HepG2 (cell line): Measurements from ENCODE around the gene IFI35. TPM values are rescaled to one million over a fixed set of nuclear protein-coding genes. Genes with fewer than 3 reads are reported as not detected.

Source experiments
- ATAC-seq: fragments of 200-7000 bp; cut with Tn5 transposase; 3 replicates; pipeline ENCODE4 v1.9.1; 2020; ENCODE audit warnings: mild to moderate bottlenecking, moderate library complexity
- BruUV-seq: library from RNA; stranded (reverse); fragments of 400-500 nt; replicated peaks from 2 replicates; lab custom pipeline; 2021; lab: Mats Ljungman, UMichigan
- CTCF ChIA-PET: fragments of 300-600 bp; formaldehyde crosslinking; extraction: SDS; loops from one replicate; lab custom pipeline; 2021; ENCODE audit warnings: low total read pairs, inconsistent platforms, low intra/inter-chr PET ratio; lab: Yijun Ruan, JAX
- POLR2A ChIA-PET: fragments of 350-600 bp; sonication (Branson Sonifier 250); formaldehyde crosslinking; loops from one replicate; lab custom pipeline; 2020; ENCODE audit warnings: antibody characterized with exemption, inconsistent platforms; lab: Yijun Ruan, JAX
- DNase-seq: peaks from one replicate; pipeline ENCODE4 v3.0.0-alpha.2; 2015; ENCODE audit warnings: low spot score
- FAIRE-seq: peaks from 3 replicates; lab custom pipeline; 2011; peaks lifted over from hg19 to GRCh38; lab: Jason Lieb, UNC
- H2AFZ ChIP-seq: one replicate; pipeline ENCODE4 v1.6.1; 2011; ENCODE audit warnings: low read length, inconsistent platforms
- H3K27ac ChIP-seq: fragments of 300-600 bp; 3 replicates; pipeline ENCODE4 v1.8.0; 2011; ENCODE audit warnings: mixed run types, mild to moderate bottlenecking, mixed read lengths, low read length, inconsistent platforms; ENCODE audit not compliant: insufficient read depth; ENCODE audit errors: extremely low read length
- H3K27me3 ChIP-seq, 2 experiments: fragments of 200-600 bp in 1 of 2; 2 replicates in 1 of 2; 3 replicates in 1 of 2; pipeline versions ENCODE4 v1.6.0 to v1.8.0; 2011; ENCODE audit warnings: low read length in 2 of 2, mild to moderate bottlenecking in 2 of 2, moderate library complexity in 2 of 2, inconsistent platforms in 1 of 2; ENCODE audit not compliant: insufficient read depth in 2 of 2, control insufficient read depth in 1 of 2
- H3K36me3 ChIP-seq, 2 experiments: fragments of 200-600 bp in 1 of 2; replicated peaks in 1 of 2; 2 replicates in 1 of 2; 3 replicates in 1 of 2; pipeline versions ENCODE4 v1.5.1 to v1.8.0; 2011; ENCODE audit warnings: low read length in 2 of 2, inconsistent platforms in 1 of 2; ENCODE audit not compliant: insufficient read depth in 2 of 2, control insufficient read depth in 1 of 2
- H3K4me1 ChIP-seq: 2 replicates; pipeline ENCODE4 v1.5.1; 2012; ENCODE audit warnings: low read length, inconsistent platforms; ENCODE audit not compliant: insufficient read depth
- H3K4me2 ChIP-seq: 2 replicates; pipeline ENCODE4 v1.6.0; 2011; ENCODE audit warnings: low read depth, low read length, inconsistent platforms
- H3K4me3 ChIP-seq, 3 experiments: fragments of 200-600 bp in 1 of 3; sonication (generic), shearing (Covaris generic) in 1 of 3; replicated peaks in 1 of 3; 2 replicates each; pipeline ENCODE4 v1.5.1; 2011 to 2016; ENCODE audit warnings: low read length in 3 of 3, inconsistent platforms in 2 of 3, low read depth in 2 of 3, mild to moderate bottlenecking in 2 of 3, control low read depth in 1 of 3, mixed read lengths in 1 of 3; ENCODE audit not compliant: insufficient read depth in 1 of 3
- H3K79me2 ChIP-seq: one replicate; pipeline ENCODE4 v1.6.1; 2011; ENCODE audit warnings: low read length, inconsistent platforms; ENCODE audit not compliant: insufficient read depth
- H3K9ac ChIP-seq: 2 replicates; pipeline ENCODE4 v1.6.0; 2011; ENCODE audit warnings: mild to moderate bottlenecking, low read depth, low read length, inconsistent platforms; ENCODE audit not compliant: insufficient read depth
- H3K9me3 ChIP-seq: 2 replicates; pipeline ENCODE4 v1.5.1; 2012; ENCODE audit warnings: mild to moderate bottlenecking, low read length
- H4K20me1 ChIP-seq: 2 replicates; pipeline ENCODE4 v1.6.0; 2011; ENCODE audit warnings: inconsistent platforms, mild to moderate bottlenecking, low read length, moderate library complexity; ENCODE audit not compliant: insufficient read depth
- ARNT ChIP-seq: fragments of 450-650 bp; IDR thresholded peaks from 2 replicates; pipeline ENCODE4 v1.6.1; 2017
- CCAR2 ChIP-seq: fragments of 200-400 bp; formaldehyde crosslinking; optimal IDR thresholded peaks from 2 replicates; pipeline ENCODE3; 2018; ENCODE audit warnings: low read depth, mild to moderate bottlenecking, low read length, moderate library complexity
- DNMT1 ChIP-seq: sonication (generic); formaldehyde crosslinking; IDR thresholded peaks from 2 replicates; pipeline ENCODE4 v1.5.1; 2020; ENCODE audit warnings: mild to moderate bottlenecking, missing genetic modification reagents
- KLF9 ChIP-seq: IDR thresholded peaks from 2 replicates; pipeline ENCODE4 v1.6.1; 2016; ENCODE audit warnings: low read depth
- NBN ChIP-seq: fragments of 450-650 bp; conservative IDR thresholded peaks from 2 replicates; pipeline ENCODE4 v1.6.1; 2017
- NFKBIZ ChIP-seq: IDR thresholded peaks from 2 replicates; pipeline ENCODE4 v1.6.1; 2018; ENCODE audit warnings: missing genetic modification reagents, missing compliant biosample characterization
- POLR2AphosphoS2 ChIP-seq: IDR thresholded peaks from 2 replicates; pipeline ENCODE4 v1.6.1; 2011; ENCODE audit warnings: low read depth, low read length, improper control_type of control experiment
- POLR2G ChIP-seq: fragments of 200-400 bp; formaldehyde crosslinking; IDR thresholded peaks from 2 replicates; pipeline ENCODE4 v1.6.1; 2018; ENCODE audit warnings: mild to moderate bottlenecking, low read depth, low read length, moderate library complexity
- RBM22 ChIP-seq: fragments of 200-400 bp; formaldehyde crosslinking; optimal IDR thresholded peaks from 2 replicates; pipeline ENCODE3; 2017; ENCODE audit warnings: mild to moderate bottlenecking, low read length, moderate library complexity
- SMAD3 ChIP-seq: sonication (generic); formaldehyde crosslinking; IDR thresholded peaks from 2 replicates; pipeline ENCODE4 v1.4.0; 2020; ENCODE audit warnings: missing genetic modification reagents
- SPEN ChIP-seq: sonication (generic); formaldehyde crosslinking; IDR thresholded peaks from 2 replicates; pipeline ENCODE4 v1.5.1; 2020; ENCODE audit warnings: low read depth, mild to moderate bottlenecking, missing genetic modification reagents
- TCF7 ChIP-seq: sonication (generic); IDR thresholded peaks from 2 replicates; pipeline ENCODE4 v1.6.1; 2016; ENCODE audit warnings: antibody characterized with exemption, low read depth
- YEATS4 ChIP-seq: sonication (generic); formaldehyde crosslinking; IDR thresholded peaks from 2 replicates; pipeline ENCODE4 v1.4.0; 2020; ENCODE audit warnings: missing genetic modification reagents, borderline replicate concordance
- ZNF382 ChIP-seq: sonication (generic); formaldehyde crosslinking; IDR thresholded peaks from 2 replicates; pipeline ENCODE4 v1.5.0; 2020; ENCODE audit warnings: missing genetic modification reagents, mild to moderate bottlenecking, borderline replicate concordance
- WGBS: methylation state at CpG from one replicate; pipeline ENCODE4 v1.1.6; 2017; ENCODE audit warnings: low lambda C conversion rate; 5-methylcytosine and 5-hydroxymethylcytosine counted together
- in situ Hi-C: cut with HindIII; loops from 2 replicates; pipeline ENCODE4 v1.10.0; 2017; ENCODE audit warnings: low pct_unique_long_range_greater_than_20kb; ENCODE audit not compliant: extremely low pct_ligation_motif_present
- intact Hi-C: fragments of 100-400 bp; cut with micrococcal nuclease; formaldehyde crosslinking; loops from one replicate; pipeline ENCODE4 v1.10.0; 2022; ENCODE audit not compliant: unreplicated experiment
- polyA plus RNA-seq, 8 experiments: library from polyadenylated mRNA; depleted of rRNA in 3 of 8; stranded (reverse) in 7 of 8; unstranded in 1 of 8; fragments of >200 nt; fragmentation: Illumina TruSeq in 4 of 8; extraction: Trizol in 4 of 8; gene quantifications; 2 replicates each; pipeline versions ENCODE4 v1.2.1 to v1.2.3, GENCODE V29; 2011 to 2016; ENCODE audit warnings: low read depth in 4 of 8, missing spikeins in 1 of 8, mixed read lengths in 1 of 8; ENCODE audit not compliant: insufficient read depth in 1 of 8
- total RNA-seq, 5 experiments: library from RNA; depleted of rRNA; stranded (reverse); fragments of >200 nt; fragmentation: Illumina TruSeq; extraction: Trizol; gene quantifications; 2 replicates each; pipeline ENCODE4 v1.2.3, GENCODE V29; 2016; ENCODE audit warnings: low read depth in 1 of 5
- TF ChIP-seq, protein P1 (sequence below), 2 experiments: sonication (generic) in 1 of 2; formaldehyde crosslinking in 1 of 2; IDR thresholded peaks; 2 replicates each; pipeline versions ENCODE4 v1.4.0 to v1.6.1; 2016 to 2020; ENCODE audit warnings: borderline replicate concordance in 1 of 2, low read depth in 1 of 2, mild to moderate bottlenecking in 1 of 2, missing genetic modification reagents in 1 of 2
- TF ChIP-seq, protein P2 (sequence below): sonication (generic); formaldehyde crosslinking; conservative IDR thresholded peaks from 2 replicates; pipeline ENCODE4 v1.4.0; 2020; ENCODE audit warnings: missing genetic modification reagents
- TF ChIP-seq, protein P3 (sequence below): sonication (generic); formaldehyde crosslinking; conservative IDR thresholded peaks from 2 replicates; pipeline ENCODE4 v1.8.1; 2023; ENCODE audit warnings: missing genetic modification reagents

Gene IFI35
- total and polyA plus RNA-seq, 2 of the 13 experiments (the other 11 are each of a cell fraction or from before 2014, with no cell fraction given) = 28.9 to 38.1 TPM

DNA sequence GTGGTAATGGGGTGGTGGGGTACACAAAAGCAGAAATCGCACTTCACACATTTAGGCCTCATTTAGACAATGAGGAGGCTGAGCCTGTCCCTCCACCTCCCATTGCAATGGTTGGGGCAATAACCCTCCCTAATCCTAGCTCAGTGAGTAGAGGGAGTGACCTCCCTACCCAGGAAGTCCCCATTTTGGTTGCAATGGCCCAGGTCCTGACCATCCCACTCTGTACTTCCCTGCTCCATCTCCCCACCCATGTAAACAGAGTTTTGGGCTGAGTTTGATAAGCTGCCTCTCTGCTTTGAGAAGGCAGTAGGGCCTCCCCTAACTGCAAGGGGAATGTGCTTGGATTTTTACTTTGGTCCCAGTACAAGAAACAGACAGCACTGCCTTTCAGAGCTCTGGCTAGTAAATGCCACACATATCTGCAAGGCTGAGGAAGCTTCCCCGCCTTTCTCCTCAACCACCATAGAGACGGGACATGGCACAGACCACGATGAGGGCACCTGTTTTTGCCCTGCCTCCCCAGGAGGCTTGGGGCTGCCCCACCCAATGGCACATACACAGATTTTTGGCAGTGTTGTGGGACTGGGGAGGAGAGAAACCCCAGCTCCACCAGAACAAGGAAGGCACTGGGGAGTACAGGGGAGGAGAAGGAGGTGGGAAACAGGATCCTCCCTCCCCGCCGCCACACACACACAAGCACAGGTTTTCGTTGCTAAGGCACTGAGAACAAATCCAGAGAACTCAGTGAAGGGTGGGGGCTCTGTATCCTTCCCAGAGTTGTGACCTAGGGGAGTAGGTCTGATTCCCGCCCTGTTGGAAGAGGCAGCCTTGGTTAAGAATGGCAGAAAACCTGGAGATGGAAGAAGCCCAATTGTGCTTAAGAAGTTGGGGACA, 8.3 kb downstream of the IFI35 start:
- ChIA-PET CTCF (no interaction called here), POLR2A (interaction anchor here (1.4 to 2.0 kb wide), 2 partner anchors 17 to 301 kb away, joined by 6 to 10 read pairs; partner anchors contain the start of gene RPL27)
- H3K9me3 ChIP-seq = no peaks in the 10 kb centered on the region
- BruUV-seq = TSS peak; percentile 23
- H3K4me3 ChIP-seq = no peak overlapping the region
- no peak overlapping the region for H3K4me2 ChIP-seq
- intact Hi-C loops = no loop called here
- no peaks in the 10 kb centered on the region for H3K27me3 ChIP-seq
- no peaks in the 10 kb centered on the region for H4K20me1 ChIP-seq
- H3K79me2 ChIP-seq = peaks cover 9% of the 10 kb centered on the region
- no peak overlapping the region for H2AFZ ChIP-seq
- peaks cover 70% of the 10 kb centered on the region for H3K4me1 ChIP-seq
- no peak for DNase-seq
- peaks cover 31 to 62% of the 10 kb centered on the region in 2 experiments for H3K36me3 ChIP-seq
- H3K27ac ChIP-seq = peak overlapping the region; percentile 25
- no peak for FAIRE-seq
- in situ Hi-C loops = no loop called here
- H3K9ac ChIP-seq = no peak overlapping the region
- WGBS = 91% methylated on average over 8 of the region's 8 CpGs
- no peak for ATAC-seq
- TF ChIP-seq TCF7 (no peak), POLR2G (0 out of 2 replicates have a peak, but pooled peaks have one; percentile 20), NBN (no peak), SPEN (CRISPR knock-in tag) (0 out of 2 replicates have a peak, but pooled peaks have one; percentile 9), SMAD3 (no peak), RBM22 (peak; percentile 12), POLR2AphosphoS2 (no peak), NFKBIZ (CRISPR knock-in tag) (no peak), DNMT1 (CRISPR knock-in tag) (no peak), YEATS4 (CRISPR knock-in tag) (no peak), ZNF382 (CRISPR knock-in tag) (no peak), ARNT (no peak), CCAR2 (no peak), KLF9 (CRISPR knock-in tag) (no peak)
- TF ChIP-seq, protein P1, sequence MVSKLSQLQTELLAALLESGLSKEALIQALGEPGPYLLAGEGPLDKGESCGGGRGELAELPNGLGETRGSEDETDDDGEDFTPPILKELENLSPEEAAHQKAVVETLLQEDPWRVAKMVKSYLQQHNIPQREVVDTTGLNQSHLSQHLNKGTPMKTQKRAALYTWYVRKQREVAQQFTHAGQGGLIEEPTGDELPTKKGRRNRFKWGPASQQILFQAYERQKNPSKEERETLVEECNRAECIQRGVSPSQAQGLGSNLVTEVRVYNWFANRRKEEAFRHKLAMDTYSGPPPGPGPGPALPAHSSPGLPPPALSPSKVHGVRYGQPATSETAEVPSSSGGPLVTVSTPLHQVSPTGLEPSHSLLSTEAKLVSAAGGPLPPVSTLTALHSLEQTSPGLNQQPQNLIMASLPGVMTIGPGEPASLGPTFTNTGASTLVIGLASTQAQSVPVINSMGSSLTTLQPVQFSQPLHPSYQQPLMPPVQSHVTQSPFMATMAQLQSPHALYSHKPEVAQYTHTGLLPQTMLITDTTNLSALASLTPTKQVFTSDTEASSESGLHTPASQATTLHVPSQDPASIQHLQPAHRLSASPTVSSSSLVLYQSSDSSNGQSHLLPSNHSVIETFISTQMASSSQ (IDR thresholded peaks at IDR 0.05; ENCODE audit: low read depth) = no peak
- TF ChIP-seq, protein P1 (CRISPR knock-in tag; IDR thresholded peaks at IDR 0.05; ENCODE audit: borderline replicate concordance) = peak; percentile 25; the same call in 1 of the 2 replicates
- TF ChIP-seq, protein P2, sequence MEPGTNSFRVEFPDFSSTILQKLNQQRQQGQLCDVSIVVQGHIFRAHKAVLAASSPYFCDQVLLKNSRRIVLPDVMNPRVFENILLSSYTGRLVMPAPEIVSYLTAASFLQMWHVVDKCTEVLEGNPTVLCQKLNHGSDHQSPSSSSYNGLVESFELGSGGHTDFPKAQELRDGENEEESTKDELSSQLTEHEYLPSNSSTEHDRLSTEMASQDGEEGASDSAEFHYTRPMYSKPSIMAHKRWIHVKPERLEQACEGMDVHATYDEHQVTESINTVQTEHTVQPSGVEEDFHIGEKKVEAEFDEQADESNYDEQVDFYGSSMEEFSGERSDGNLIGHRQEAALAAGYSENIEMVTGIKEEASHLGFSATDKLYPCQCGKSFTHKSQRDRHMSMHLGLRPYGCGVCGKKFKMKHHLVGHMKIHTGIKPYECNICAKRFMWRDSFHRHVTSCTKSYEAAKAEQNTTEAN = no peak
- TF ChIP-seq, protein P3, sequence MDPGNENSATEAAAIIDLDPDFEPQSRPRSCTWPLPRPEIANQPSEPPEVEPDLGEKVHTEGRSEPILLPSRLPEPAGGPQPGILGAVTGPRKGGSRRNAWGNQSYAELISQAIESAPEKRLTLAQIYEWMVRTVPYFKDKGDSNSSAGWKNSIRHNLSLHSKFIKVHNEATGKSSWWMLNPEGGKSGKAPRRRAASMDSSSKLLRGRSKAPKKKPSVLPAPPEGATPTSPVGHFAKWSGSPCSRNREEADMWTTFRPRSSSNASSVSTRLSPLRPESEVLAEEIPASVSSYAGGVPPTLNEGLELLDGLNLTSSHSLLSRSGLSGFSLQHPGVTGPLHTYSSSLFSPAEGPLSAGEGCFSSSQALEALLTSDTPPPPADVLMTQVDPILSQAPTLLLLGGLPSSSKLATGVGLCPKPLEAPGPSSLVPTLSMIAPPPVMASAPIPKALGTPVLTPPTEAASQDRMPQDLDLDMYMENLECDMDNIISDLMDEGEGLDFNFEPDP (CRISPR knock-in tag) = no peak
